IMR-90 (cell line): Measurements from ENCODE around the gene SLX4.

Experiments used
- RAD21 ChIP-seq: IDR thresholded peaks from 2 replicates; pipeline ENCODE4 v1.6.1; 2012; ENCODE audit warnings: low read length, improper control_type of control experiment
- TF ChIP-seq, protein P1 (sequence below): conservative IDR thresholded peaks from 2 replicates; pipeline ENCODE4 v1.5.1; 2012; ENCODE audit warnings: mild to moderate bottlenecking, low read depth, low read length, improper control_type of control experiment

DNA sequence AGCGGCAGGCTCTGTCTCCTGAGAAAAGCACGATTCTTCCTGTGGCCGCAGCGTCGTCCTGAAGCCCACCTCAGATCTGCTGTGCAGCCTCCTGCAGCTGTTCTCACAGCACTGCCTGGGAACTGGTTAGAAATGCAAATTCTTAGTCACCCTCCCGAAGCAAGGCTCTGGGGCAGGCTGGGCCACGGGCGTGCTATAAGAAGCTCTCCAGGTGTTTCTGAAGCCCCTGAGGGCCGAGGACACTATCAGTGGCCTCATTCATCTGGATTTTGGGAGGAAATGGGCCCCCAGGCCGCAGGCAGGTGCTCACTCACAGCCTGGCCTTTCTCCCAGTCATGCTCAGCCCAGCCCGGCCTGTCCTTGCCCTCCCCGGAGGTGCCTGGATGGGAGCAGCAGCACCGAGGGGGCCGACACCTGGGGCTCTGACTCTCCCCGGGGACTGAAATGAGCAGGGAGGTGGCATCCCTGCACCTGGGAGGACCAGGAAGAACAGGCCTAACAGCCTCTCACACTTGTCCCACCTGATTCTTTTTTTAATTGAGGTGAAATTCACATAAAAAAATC, 23.8 kb downstream of the SLX4 start:
- TF ChIP-seq, protein P1, sequence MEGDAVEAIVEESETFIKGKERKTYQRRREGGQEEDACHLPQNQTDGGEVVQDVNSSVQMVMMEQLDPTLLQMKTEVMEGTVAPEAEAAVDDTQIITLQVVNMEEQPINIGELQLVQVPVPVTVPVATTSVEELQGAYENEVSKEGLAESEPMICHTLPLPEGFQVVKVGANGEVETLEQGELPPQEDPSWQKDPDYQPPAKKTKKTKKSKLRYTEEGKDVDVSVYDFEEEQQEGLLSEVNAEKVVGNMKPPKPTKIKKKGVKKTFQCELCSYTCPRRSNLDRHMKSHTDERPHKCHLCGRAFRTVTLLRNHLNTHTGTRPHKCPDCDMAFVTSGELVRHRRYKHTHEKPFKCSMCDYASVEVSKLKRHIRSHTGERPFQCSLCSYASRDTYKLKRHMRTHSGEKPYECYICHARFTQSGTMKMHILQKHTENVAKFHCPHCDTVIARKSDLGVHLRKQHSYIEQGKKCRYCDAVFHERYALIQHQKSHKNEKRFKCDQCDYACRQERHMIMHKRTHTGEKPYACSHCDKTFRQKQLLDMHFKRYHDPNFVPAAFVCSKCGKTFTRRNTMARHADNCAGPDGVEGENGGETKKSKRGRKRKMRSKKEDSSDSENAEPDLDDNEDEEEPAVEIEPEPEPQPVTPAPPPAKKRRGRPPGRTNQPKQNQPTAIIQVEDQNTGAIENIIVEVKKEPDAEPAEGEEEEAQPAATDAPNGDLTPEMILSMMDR, result no peak
- no peak for TF ChIP-seq RAD21
